Measurements from ENCODE around the gene STON2. TPM values are rescaled to one million over a fixed set of nuclear protein-coding genes. Genes with fewer than 3 reads are reported as not detected.

STON2 gene
- total and polyA plus RNA-seq, 2 of the 13 experiments (the other 11 are each of a cell fraction or from before 2014, with no cell fraction given), result 2.1 to 11.0 TPM

DNA sequence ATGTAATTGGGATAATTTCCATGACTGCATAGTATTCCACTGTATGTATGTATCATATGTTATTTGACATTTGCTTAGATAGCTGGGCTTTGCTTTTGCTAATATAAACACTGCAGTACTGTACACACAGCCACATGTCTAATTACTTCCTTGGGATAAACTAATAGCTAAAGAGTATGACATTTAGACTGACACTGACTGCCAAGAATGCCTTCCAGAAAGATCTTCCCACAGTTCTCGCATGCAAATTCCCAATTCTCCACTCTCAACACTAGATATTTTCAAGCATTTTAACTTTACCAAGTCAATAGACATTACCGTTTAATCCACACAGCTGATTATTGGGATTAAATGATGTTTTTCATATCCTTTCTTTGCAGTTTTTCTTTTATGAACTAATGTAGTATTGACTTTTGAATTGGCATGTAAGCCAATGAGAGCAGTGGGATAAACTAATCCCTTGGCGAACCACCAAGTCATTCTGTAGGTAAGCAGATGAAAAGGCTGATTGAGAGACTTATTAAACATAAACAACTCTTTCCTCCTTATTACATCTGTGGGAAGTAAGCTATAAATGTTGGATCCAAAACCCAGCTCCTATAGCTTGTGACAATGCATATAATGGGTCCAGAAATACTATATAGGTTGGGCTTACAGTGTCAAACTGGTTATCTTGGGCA, 55.5 kb downstream of the STON2 start (continued):
- TF ChIP-seq, protein P1, sequence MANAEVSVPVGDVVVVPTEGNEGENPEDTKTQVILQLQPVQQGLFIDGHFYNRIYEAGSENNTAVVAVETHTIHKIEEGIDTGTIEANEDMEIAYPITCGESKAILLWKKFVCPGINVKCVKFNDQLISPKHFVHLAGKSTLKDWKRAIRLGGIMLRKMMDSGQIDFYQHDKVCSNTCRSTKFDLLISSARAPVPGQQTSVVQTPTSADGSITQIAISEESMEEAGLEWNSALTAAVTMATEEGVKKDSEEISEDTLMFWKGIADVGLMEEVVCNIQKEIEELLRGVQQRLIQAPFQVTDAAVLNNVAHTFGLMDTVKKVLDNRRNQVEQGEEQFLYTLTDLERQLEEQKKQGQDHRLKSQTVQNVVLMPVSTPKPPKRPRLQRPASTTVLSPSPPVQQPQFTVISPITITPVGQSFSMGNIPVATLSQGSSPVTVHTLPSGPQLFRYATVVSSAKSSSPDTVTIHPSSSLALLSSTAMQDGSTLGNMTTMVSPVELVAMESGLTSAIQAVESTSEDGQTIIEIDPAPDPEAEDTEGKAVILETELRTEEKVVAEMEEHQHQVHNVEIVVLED (CRISPR knock-in tag; IDR thresholded peaks at IDR 0.05; ENCODE audit: borderline replicate concordance), result no peak
- no peak for TF ChIP-seq RFXANK (CRISPR knock-in tag; IDR thresholded peaks at IDR 0.05)
- no peak for TF ChIP-seq SOX13 (IDR thresholded peaks at IDR 0.05)
- no peak for TF ChIP-seq SOX13 (CRISPR knock-in tag; conservative IDR thresholded peaks at IDR 0.05 in 1 of 2, IDR thresholded peaks at IDR 0.05 in 1 of 2)
- no peak for TF ChIP-seq ZNF713 (CRISPR knock-in tag; IDR thresholded peaks at IDR 0.05)
- TF ChIP-seq ATF3 (CRISPR knock-in tag; IDR thresholded peaks at IDR 0.05), result no peak
- no peak for TF ChIP-seq TBX3 (IDR thresholded peaks at IDR 0.05; ENCODE audit: borderline replicate concordance)

GRCh38 chr14:81343701-81344100, 56.4 kb downstream of the STON2 start:
- no peak overlapping the region for H3K4me3 ChIP-seq (replicated peaks in 1 of 3; ENCODE audit: insufficient read depth in 1 of 3, low read depth in 2 of 3, low read length in 3 of 3)
- no TSS peak for BruUV-seq (replicated peaks)
- H3K36me3 ChIP-seq (replicated peaks in 1 of 2; ENCODE audit: control insufficient read depth in 1 of 2, insufficient read depth in 2 of 2, low read length in 2 of 2), result no peaks in the 10 kb centered on the region
- no peak for DNase-seq (ENCODE audit: low spot score)
- intact Hi-C loops (cut with micrococcal nuclease; ENCODE audit: unreplicated experiment) (no loop called here), in situ Hi-C loops (cut with HindIII; ENCODE audit: extremely low pct_ligation_motif_present, low pct_unique_long_range_greater_than_20kb) (no loop called here)
- no peak overlapping the region for H3K9ac ChIP-seq (ENCODE audit: insufficient read depth, low read depth, low read length)
- TF ChIP-seq SP5 (CRISPR knock-in tag; IDR thresholded peaks at IDR 0.05; ENCODE audit: borderline replicate concordance, low read depth) (no peak), KLF6 (CRISPR knock-in tag; IDR thresholded peaks at IDR 0.05) (no peak), TCF7L2 (IDR thresholded peaks at IDR 0.05; ENCODE audit: low read depth, low read length) (no peak), KDM3A (CRISPR knock-in tag; IDR thresholded peaks at IDR 0.05; ENCODE audit: low read depth) (no peak), CHD4 (IDR thresholded peaks at IDR 0.05; ENCODE audit: borderline replicate concordance, low read length) (no peak)
- TF ChIP-seq, protein P2, sequence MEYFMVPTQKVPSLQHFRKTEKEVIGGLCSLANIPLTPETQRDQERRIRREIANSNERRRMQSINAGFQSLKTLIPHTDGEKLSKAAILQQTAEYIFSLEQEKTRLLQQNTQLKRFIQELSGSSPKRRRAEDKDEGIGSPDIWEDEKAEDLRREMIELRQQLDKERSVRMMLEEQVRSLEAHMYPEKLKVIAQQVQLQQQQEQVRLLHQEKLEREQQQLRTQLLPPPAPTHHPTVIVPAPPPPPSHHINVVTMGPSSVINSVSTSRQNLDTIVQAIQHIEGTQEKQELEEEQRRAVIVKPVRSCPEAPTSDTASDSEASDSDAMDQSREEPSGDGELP (IDR thresholded peaks at IDR 0.05; ENCODE audit: borderline replicate concordance, low read depth), result no peak
- 74% methylated on average over 2 of the region's 2 CpGs for WGBS (ENCODE audit: low lambda C conversion rate)
- no peak for ATAC-seq
- CTCF ChIA-PET (ENCODE audit: low intra/inter-chr PET ratio, low total read pairs), result no interaction called here
- no peaks in the 10 kb centered on the region for H4K20me1 ChIP-seq (ENCODE audit: insufficient read depth, low read length)
- no peaks in the 10 kb centered on the region for H3K9me3 ChIP-seq (ENCODE audit: low read length)
- no peak overlapping the region for H2AFZ ChIP-seq (ENCODE audit: low read length)
- peaks cover 6% of the 10 kb centered on the region; the same call in 1 of the 2 replicates for H3K4me1 ChIP-seq (ENCODE audit: insufficient read depth, low read length)
- FAIRE-seq, result no peak
- no peaks in the 10 kb centered on the region for H3K79me2 ChIP-seq (ENCODE audit: insufficient read depth, low read length)
- POLR2A ChIA-PET, result no interaction called here
- H3K27ac ChIP-seq (ENCODE audit: extremely low read length, insufficient read depth, low read length), result no peak overlapping the region
- H3K4me2 ChIP-seq (ENCODE audit: low read depth, low read length), result no peak overlapping the region
- H3K27me3 ChIP-seq (ENCODE audit: control insufficient read depth in 1 of 2, insufficient read depth in 2 of 2, low read length in 2 of 2), result no peaks in the 10 kb centered on the region
